Neural progenitor cell (in vitro differentiated cells): ENCODE results near the gene MYRFL. TPM values are rescaled to one million over a fixed set of nuclear protein-coding genes. Genes with fewer than 3 reads are reported as not detected.

Source experiments
- DNase-seq: peaks from one replicate; pipeline ENCODE4 v3.0.0-alpha.2; 2016; ENCODE audit warnings: low spot score
- H2AFZ ChIP-seq: fragments of 200-600 bp; sonication (generic); replicated peaks from 2 replicates; pipeline ENCODE4 v1.6.1; 2016; ENCODE audit warnings: antibody characterized with exemption
- H3F3A ChIP-seq: fragments of 200-600 bp; sonication (generic); 2 replicates; pipeline ENCODE4 v1.6.1; 2016; ENCODE audit warnings: antibody characterized with exemption, low read depth
- H3K27ac ChIP-seq: fragments of 200-600 bp; sonication (generic); 2 replicates; pipeline ENCODE4 v1.5.1; 2016; ENCODE audit warnings: mild to moderate bottlenecking
- H3K27me3 ChIP-seq: fragments of 200-600 bp; sonication (generic); 2 replicates; pipeline ENCODE4 v1.6.1; 2016; ENCODE audit warnings: mild to moderate bottlenecking, moderate library complexity
- H3K36me3 ChIP-seq: fragments of 200-600 bp; sonication (generic); 2 replicates; pipeline ENCODE4 v1.5.1; 2016
- H3K4me1 ChIP-seq: fragments of 200-600 bp; sonication (generic); 2 replicates; pipeline ENCODE4 v1.6.1; 2016; ENCODE audit warnings: mixed run types
- H3K4me2 ChIP-seq: fragments of 200-600 bp; sonication (generic); 2 replicates; pipeline ENCODE4 v1.6.1; 2016
- H3K4me3 ChIP-seq: fragments of 200-600 bp; sonication (generic); 2 replicates; pipeline ENCODE4 v1.5.1; 2016
- H3K79me2 ChIP-seq: fragments of 200-600 bp; sonication (generic); 2 replicates; pipeline ENCODE4 v1.6.1; 2016; ENCODE audit warnings: low read depth
- H3K9ac ChIP-seq: fragments of 200-600 bp; sonication (generic); 2 replicates; pipeline ENCODE4 v1.6.1; 2016
- H3K9me3 ChIP-seq: fragments of 200-600 bp; sonication (generic); 2 replicates; pipeline ENCODE4 v1.5.1; 2016; ENCODE audit warnings: low read depth
- H4K20me1 ChIP-seq: fragments of 200-600 bp; sonication (generic); 2 replicates; pipeline ENCODE4 v1.6.1; 2016; ENCODE audit warnings: low read depth
- H3K27ac Mint-ChIP-seq: 3 replicates; pipeline ENCODE4 v1.8.0; 2021; ENCODE audit warnings: mixed read lengths
- H3K27me3 Mint-ChIP-seq: 2 replicates; pipeline ENCODE4 v1.8.0; 2022; ENCODE audit warnings: low read depth, mild to moderate bottlenecking, inconsistent platforms, moderate library complexity, mixed read lengths; ENCODE audit not compliant: insufficient read depth
- H3K36me3 Mint-ChIP-seq: 3 replicates; pipeline ENCODE4 v1.8.0; 2021; ENCODE audit warnings: mixed read lengths
- H3K4me1 Mint-ChIP-seq: 3 replicates; pipeline ENCODE4 v1.8.0; 2021; ENCODE audit warnings: mixed read lengths
- H3K4me3 Mint-ChIP-seq: 3 replicates; pipeline ENCODE4 v1.8.0; 2021; ENCODE audit warnings: mild to moderate bottlenecking, moderate library complexity, mixed read lengths
- H3K9me3 Mint-ChIP-seq: 3 replicates; pipeline ENCODE4 v1.8.0; 2020; ENCODE audit warnings: mixed read lengths
- CTCF ChIP-seq: fragments of 200-600 bp; sonication (generic); IDR thresholded peaks from 2 replicates; pipeline ENCODE4 v1.5.1; 2017; ENCODE audit warnings: antibody characterized with exemption, mild to moderate bottlenecking
- EZH2 ChIP-seq: fragments of 200-600 bp; sonication (generic); IDR thresholded peaks from 2 replicates; pipeline ENCODE4 v1.6.1; 2017; ENCODE audit warnings: antibody characterized with exemption, mild to moderate bottlenecking, moderate library complexity
- EZH2phosphoT487 ChIP-seq: fragments of 200-600 bp; sonication (generic); IDR thresholded peaks from 2 replicates; pipeline ENCODE4 v1.6.1; 2017; ENCODE audit warnings: antibody characterized with exemption
- total RNA-seq: library from RNA; depleted of rRNA; stranded (reverse); fragments of >200 nt; gene quantifications from 2 replicates; pipeline ENCODE4 v1.2.3, GENCODE V29; 2015; ENCODE audit warnings: low replicate concordance

The MYRFL gene
- total RNA-seq, 1 donor from 2014 or later, result not detected

GRCh38 chr12:69947123-69947522 lies 122.1 kb downstream of the MYRFL start:
- peaks cover 6% of the 10 kb centered on the region for H3K9me3 Mint-ChIP-seq
- no peaks in the 10 kb centered on the region for H3K36me3 Mint-ChIP-seq
- H3K27me3 Mint-ChIP-seq, result no peaks in the 10 kb centered on the region
- Histone ChIP-seq H3K79me2 (no peaks in the 10 kb centered on the region), H2AFZ (no peak overlapping the region), H3K27me3 (no peaks in the 10 kb centered on the region), H3K4me2 (no peak overlapping the region), H3K27ac (no peak overlapping the region), H3K36me3 (no peaks in the 10 kb centered on the region), H3K4me1 (no peaks in the 10 kb centered on the region), H3K9me3 (no peaks in the 10 kb centered on the region), H4K20me1 (no peaks in the 10 kb centered on the region), H3K4me3 (no peak overlapping the region), H3F3A (no peaks in the 10 kb centered on the region), H3K9ac (no peak overlapping the region)
- H3K27ac Mint-ChIP-seq, result no peak overlapping the region
- no peaks in the 10 kb centered on the region for H3K4me1 Mint-ChIP-seq
- DNase-seq, result no peak
- no peak for TF ChIP-seq CTCF
- TF ChIP-seq EZH2phosphoT487, result no peak
- TF ChIP-seq EZH2, result no peak
- H3K4me3 Mint-ChIP-seq, result no peak overlapping the region

GRCh38 chr12:69947897-69948296 lies 122.9 kb downstream of the MYRFL start:
- Mint-ChIP-seq H3K4me1 (no peaks in the 10 kb centered on the region), H3K36me3 (no peaks in the 10 kb centered on the region), H3K4me3 (no peak overlapping the region), H3K27me3 (no peaks in the 10 kb centered on the region), H3K9me3 (peaks cover 6% of the 10 kb centered on the region), H3K27ac (no peak overlapping the region)
- DNase-seq, result no peak
- H3K4me2 ChIP-seq, result no peak overlapping the region
- no peak overlapping the region for H2AFZ ChIP-seq
- H3K9ac ChIP-seq, result no peak overlapping the region
- H3K79me2 ChIP-seq, result no peaks in the 10 kb centered on the region
- no peaks in the 10 kb centered on the region for H3K36me3 ChIP-seq
- no peaks in the 10 kb centered on the region for H3K4me1 ChIP-seq
- no peaks in the 10 kb centered on the region for H3K27me3 ChIP-seq
- no peak overlapping the region for H3K27ac ChIP-seq
- no peak for TF ChIP-seq EZH2phosphoT487
- TF ChIP-seq EZH2, result no peak
- TF ChIP-seq CTCF, result no peak
- H3K4me3 ChIP-seq, result no peak overlapping the region
- no peaks in the 10 kb centered on the region for H3K9me3 ChIP-seq
- H3F3A ChIP-seq, result no peaks in the 10 kb centered on the region
- H4K20me1 ChIP-seq, result no peaks in the 10 kb centered on the region

- H2AFZ ChIP-seq, result no peak overlapping the region
- no peak overlapping the region for H3K27ac ChIP-seq
- no peaks in the 10 kb centered on the region for H3K4me1 Mint-ChIP-seq
- TF ChIP-seq EZH2phosphoT487 (no peak), EZH2 (no peak), CTCF (no peak)
- no peaks in the 10 kb centered on the region for H3K27me3 Mint-ChIP-seq
- no peaks in the 10 kb centered on the region for H4K20me1 ChIP-seq
- H3K36me3 Mint-ChIP-seq, result no peaks in the 10 kb centered on the region
- H3K79me2 ChIP-seq, result no peaks in the 10 kb centered on the region
- no peaks in the 10 kb centered on the region for H3K9me3 ChIP-seq
- no peak overlapping the region for H3K4me3 ChIP-seq
- no peak overlapping the region for H3K9ac ChIP-seq
- H3K36me3 ChIP-seq, result no peaks in the 10 kb centered on the region
- no peak overlapping the region for H3K27ac Mint-ChIP-seq
- H3K4me2 ChIP-seq, result no peak overlapping the region
- H3F3A ChIP-seq, result no peaks in the 10 kb centered on the region
- H3K4me1 ChIP-seq, result no peaks in the 10 kb centered on the region
- DNase-seq, result no peak
- no peaks in the 10 kb centered on the region for H3K27me3 ChIP-seq
- peaks cover 6% of the 10 kb centered on the region for H3K9me3 Mint-ChIP-seq
- no peak overlapping the region for H3K4me3 Mint-ChIP-seq
These were observed 123.8 kb downstream of the MYRFL start for GRCh38 chr12:69948851-69949250.
